ENCODE data around the gene PHF5A. TPM values are rescaled to one million over a fixed set of nuclear protein-coding genes. Genes with fewer than 3 reads are reported as not detected.
A peak's percentile ranks its signal among the peaks of the same experiment; 100 is the strongest.

Gene PHF5A
- total and polyA plus RNA-seq, 12 donors: 18.2 to 50.8 (median 29.3) TPM

GRCh38 chr22:41487037-41487935 is 18.8 kb upstream of the PHF5A start:
- intact Hi-C loops (cut with DNase I): no loop called here
- Histone ChIP-seq H3K36me3 (replicated peaks in 1 of 2) (no peaks in the 10 kb centered on the region), H3K4me3 (no peak overlapping the region), H3K4me1 (replicated peaks in 1 of 2) (peaks cover 6 to 57% of the 10 kb centered on the region in 2 donors), H3K27ac (peak overlapping the region in 2 of 5 donors; percentile 1 to 42), H3K9me3 (replicated peaks in 1 of 3) (no peaks in the 10 kb centered on the region), H3K27me3 (no peaks in the 10 kb centered on the region)
- TF ChIP-seq CTCF (IDR thresholded peaks at IDR 0.05): no peak
- TF ChIP-seq POLR2A (IDR thresholded peaks at IDR 0.05): no peak
- 59 to 72% (median 69%) methylated on average over 6 to 8 of the region's 8 CpGs for WGBS, 4 donors
- DNase-seq: peak in 1 of 7 donors; percentile 55

DNA sequence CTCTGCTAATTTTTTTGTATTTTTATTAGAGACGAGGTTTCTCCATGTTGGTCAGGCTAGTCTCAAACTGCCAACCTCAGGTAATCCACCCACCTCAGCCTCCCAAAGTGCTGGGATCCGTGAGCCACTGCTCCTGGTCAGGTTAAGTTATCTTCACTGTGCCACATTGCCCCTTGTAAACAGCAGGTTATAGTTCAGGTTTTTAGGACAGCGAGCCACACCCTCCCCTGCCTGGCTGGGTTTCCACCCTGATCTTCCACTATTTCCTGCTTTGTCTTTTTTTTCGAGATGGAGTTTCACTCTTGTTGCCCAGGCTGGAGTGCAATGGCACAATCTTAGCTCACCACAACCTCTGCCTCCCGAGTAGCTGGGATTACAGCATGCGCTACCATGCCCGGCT is 16.5 kb upstream of the PHF5A start:
- intact Hi-C loops (cut with DNase I): no loop called here
- Histone ChIP-seq H3K36me3 (replicated peaks in 1 of 2) (no peaks in the 10 kb centered on the region), H3K27me3 (no peaks in the 10 kb centered on the region), H3K9me3 (replicated peaks in 1 of 3) (no peaks in the 10 kb centered on the region), H3K4me1 (replicated peaks in 1 of 2) (peaks cover 13 to 58% of the 10 kb centered on the region in 2 donors), H3K27ac (no peak overlapping the region), H3K4me3 (no peak overlapping the region)
- DNase-seq: no peak
- WGBS, 4 donors: 78 to 87% (median 81%) methylated on average over 7 of the region's 7 CpGs
- TF ChIP-seq CTCF (IDR thresholded peaks at IDR 0.05): no peak
- TF ChIP-seq POLR2A (IDR thresholded peaks at IDR 0.05): no peak

GRCh38 chr22:41482319-41482935 is 13.9 kb upstream of the PHF5A start:
- peak overlapping the region in 4 of 5 donors; percentile 0 to 91 (median 46) for H3K27ac ChIP-seq
- intact Hi-C loops (cut with DNase I): no loop called here
- peaks cover 28 to 47% of the 10 kb centered on the region in 2 donors for H3K4me1 ChIP-seq (replicated peaks in 1 of 2)
- no peak for DNase-seq
- H3K27me3 ChIP-seq: no peaks in the 10 kb centered on the region
- WGBS, 4 donors: 42 to 91% (median 51%) methylated on average over 1 to 2 of the region's 2 CpGs
- peaks cover 0 to 5% of the 10 kb centered on the region in 2 donors for H3K36me3 ChIP-seq (replicated peaks in 1 of 2)
- no peaks in the 10 kb centered on the region for H3K9me3 ChIP-seq (replicated peaks in 1 of 3)
- no peak for TF ChIP-seq CTCF (IDR thresholded peaks at IDR 0.05)
- no peak for TF ChIP-seq POLR2A (IDR thresholded peaks at IDR 0.05)
- H3K4me3 ChIP-seq: no peak overlapping the region

GRCh38 chr22:41481925-41482318 is 13.4 kb upstream of the PHF5A start:
- intact Hi-C loops (cut with DNase I): no loop called here

More at GRCh38 chr22:41481925-41482318, 13.4 kb upstream of the PHF5A start:
- WGBS, 4 donors: 61 to 76% (median 68%) methylated on average over 4 to 5 of the region's 5 CpGs
- Histone ChIP-seq H3K9me3 (replicated peaks in 1 of 3) (no peaks in the 10 kb centered on the region), H3K27me3 (no peaks in the 10 kb centered on the region), H3K4me3 (no peak overlapping the region), H3K27ac (peak overlapping the region in 2 of 5 donors; percentile 86 to 91), H3K4me1 (replicated peaks in 1 of 2) (peaks cover 28 to 42% of the 10 kb centered on the region in 2 donors), H3K36me3 (replicated peaks in 1 of 2) (peaks cover 0 to 5% of the 10 kb centered on the region in 2 donors)
- TF ChIP-seq CTCF (IDR thresholded peaks at IDR 0.05) (no peak), POLR2A (IDR thresholded peaks at IDR 0.05) (no peak)
- DNase-seq: no peak

All from adrenal gland (tissue), 12 donors.